HepG2 (cell line): ENCODE results near the gene SKI. TPM values are rescaled to one million over a fixed set of nuclear protein-coding genes. Genes with fewer than 3 reads are reported as not detected.

Experiments used
- ATAC-seq: fragments of 200-7000 bp; cut with Tn5 transposase; 3 replicates; pipeline ENCODE4 v1.9.1; 2020; ENCODE audit warnings: mild to moderate bottlenecking, moderate library complexity
- BruUV-seq: library from RNA; stranded (reverse); fragments of 400-500 nt; replicated peaks from 2 replicates; lab custom pipeline; 2021; lab: Mats Ljungman, UMichigan
- CTCF ChIA-PET: fragments of 300-600 bp; formaldehyde crosslinking; extraction: SDS; loops from one replicate; lab custom pipeline; 2021; ENCODE audit warnings: low total read pairs, inconsistent platforms, low intra/inter-chr PET ratio; lab: Yijun Ruan, JAX
- POLR2A ChIA-PET: fragments of 350-600 bp; sonication (Branson Sonifier 250); formaldehyde crosslinking; loops from one replicate; lab custom pipeline; 2020; ENCODE audit warnings: antibody characterized with exemption, inconsistent platforms; lab: Yijun Ruan, JAX
- DNase-seq: peaks from one replicate; pipeline ENCODE4 v3.0.0-alpha.2; 2015; ENCODE audit warnings: low spot score
- FAIRE-seq: peaks from 3 replicates; lab custom pipeline; 2011; peaks lifted over from hg19 to GRCh38; lab: Jason Lieb, UNC
- H2AFZ ChIP-seq: one replicate; pipeline ENCODE4 v1.6.1; 2011; ENCODE audit warnings: low read length, inconsistent platforms
- H3K27ac ChIP-seq: fragments of 300-600 bp; 3 replicates; pipeline ENCODE4 v1.8.0; 2011; ENCODE audit warnings: mixed run types, mild to moderate bottlenecking, mixed read lengths, low read length, inconsistent platforms; ENCODE audit not compliant: insufficient read depth; ENCODE audit errors: extremely low read length
- H3K27me3 ChIP-seq, 2 experiments: fragments of 200-600 bp in 1 of 2; 2 replicates in 1 of 2; 3 replicates in 1 of 2; pipeline versions ENCODE4 v1.6.0 to v1.8.0; 2011; ENCODE audit warnings: low read length in 2 of 2, mild to moderate bottlenecking in 2 of 2, moderate library complexity in 2 of 2, inconsistent platforms in 1 of 2; ENCODE audit not compliant: insufficient read depth in 2 of 2, control insufficient read depth in 1 of 2
- H3K36me3 ChIP-seq, 2 experiments: fragments of 200-600 bp in 1 of 2; replicated peaks in 1 of 2; 2 replicates in 1 of 2; 3 replicates in 1 of 2; pipeline versions ENCODE4 v1.5.1 to v1.8.0; 2011; ENCODE audit warnings: low read length in 2 of 2, inconsistent platforms in 1 of 2; ENCODE audit not compliant: insufficient read depth in 2 of 2, control insufficient read depth in 1 of 2
- H3K4me1 ChIP-seq: 2 replicates; pipeline ENCODE4 v1.5.1; 2012; ENCODE audit warnings: low read length, inconsistent platforms; ENCODE audit not compliant: insufficient read depth
- H3K4me2 ChIP-seq: 2 replicates; pipeline ENCODE4 v1.6.0; 2011; ENCODE audit warnings: low read depth, low read length, inconsistent platforms
- H3K4me3 ChIP-seq, 3 experiments: fragments of 200-600 bp in 1 of 3; sonication (generic), shearing (Covaris generic) in 1 of 3; replicated peaks in 1 of 3; 2 replicates each; pipeline ENCODE4 v1.5.1; 2011 to 2016; ENCODE audit warnings: low read length in 3 of 3, inconsistent platforms in 2 of 3, low read depth in 2 of 3, mild to moderate bottlenecking in 2 of 3, control low read depth in 1 of 3, mixed read lengths in 1 of 3; ENCODE audit not compliant: insufficient read depth in 1 of 3
- H3K79me2 ChIP-seq: one replicate; pipeline ENCODE4 v1.6.1; 2011; ENCODE audit warnings: low read length, inconsistent platforms; ENCODE audit not compliant: insufficient read depth
- H3K9ac ChIP-seq: 2 replicates; pipeline ENCODE4 v1.6.0; 2011; ENCODE audit warnings: mild to moderate bottlenecking, low read depth, low read length, inconsistent platforms; ENCODE audit not compliant: insufficient read depth
- H3K9me3 ChIP-seq: 2 replicates; pipeline ENCODE4 v1.5.1; 2012; ENCODE audit warnings: mild to moderate bottlenecking, low read length
- H4K20me1 ChIP-seq: 2 replicates; pipeline ENCODE4 v1.6.0; 2011; ENCODE audit warnings: inconsistent platforms, mild to moderate bottlenecking, low read length, moderate library complexity; ENCODE audit not compliant: insufficient read depth
- ESRRA ChIP-seq: sonication (generic); formaldehyde crosslinking; IDR thresholded peaks from 2 replicates; pipeline ENCODE4 v1.5.1; 2020; ENCODE audit warnings: mild to moderate bottlenecking, low read depth, missing genetic modification reagents
- HMGXB3 ChIP-seq: sonication (generic); formaldehyde crosslinking; IDR thresholded peaks from 2 replicates; pipeline ENCODE4 v1.4.0; 2020; ENCODE audit warnings: missing genetic modification reagents, borderline replicate concordance
- JARID2 ChIP-seq: sonication (generic); formaldehyde crosslinking; IDR thresholded peaks from 2 replicates; pipeline ENCODE4 v1.8.1; 2023; ENCODE audit warnings: missing genetic modification reagents, inconsistent platforms; ENCODE audit not compliant: insufficient replicate concordance
- LCORL ChIP-seq, 2 experiments: fragments of 450-650 bp in 1 of 2; sonication (generic) in 1 of 2; formaldehyde crosslinking in 1 of 2; IDR thresholded peaks; 2 replicates each; pipeline versions ENCODE4 v1.5.0 to v1.6.1; 2017 to 2020; ENCODE audit warnings: antibody characterized with exemption in 1 of 2, missing genetic modification reagents in 1 of 2
- MBNL3 ChIP-seq: fragments of 250-450 bp; sonication (Bioruptor Pico); conservative IDR thresholded peaks from 2 replicates; pipeline ENCODE4 v1.8.0; 2022; ENCODE audit warnings: mild to moderate bottlenecking, inconsistent platforms
- NR2F1 ChIP-seq, 2 experiments: fragments of 450-650 bp in 1 of 2; formaldehyde crosslinking in 1 of 2; IDR thresholded peaks; 2 replicates each; pipeline versions ENCODE4 v1.5.0 to v1.6.1; 2016 to 2020; ENCODE audit warnings: mild to moderate bottlenecking in 1 of 2, missing compliant biosample characterization in 1 of 2, missing genetic modification reagents in 1 of 2, moderate library complexity in 1 of 2
- POLR2A ChIP-seq, 2 experiments: IDR thresholded peaks; 2 replicates each; pipeline ENCODE4 v1.6.1; 2011; ENCODE audit warnings: low read depth in 2 of 2, low read length in 2 of 2, mild to moderate bottlenecking in 1 of 2, moderate library complexity in 1 of 2; ENCODE audit not compliant: insufficient read depth in 1 of 2
- YEATS2 ChIP-seq: sonication (generic); formaldehyde crosslinking; IDR thresholded peaks from 2 replicates; pipeline ENCODE4 v1.4.0; 2020; ENCODE audit warnings: missing genetic modification reagents, borderline replicate concordance
- ZNF343 ChIP-seq: sonication (generic); formaldehyde crosslinking; IDR thresholded peaks from 2 replicates; pipeline ENCODE4 v1.4.0; 2020; ENCODE audit warnings: mild to moderate bottlenecking, missing genetic modification reagents
- ZNF496 ChIP-seq: sonication (generic); formaldehyde crosslinking; IDR thresholded peaks from 2 replicates; pipeline ENCODE4 v1.8.1; 2023; ENCODE audit warnings: mild to moderate bottlenecking, moderate library complexity, missing genetic modification reagents; ENCODE audit not compliant: insufficient replicate concordance
- ZNF720 ChIP-seq: sonication (generic); formaldehyde crosslinking; IDR thresholded peaks from 2 replicates; pipeline ENCODE4 v1.4.0; 2020; ENCODE audit warnings: missing genetic modification reagents
- ZNF740 ChIP-seq: sonication (generic); formaldehyde crosslinking; IDR thresholded peaks from 2 replicates; pipeline ENCODE4 v1.4.0; 2020; ENCODE audit warnings: missing genetic modification reagents
- WGBS: methylation state at CpG from one replicate; pipeline ENCODE4 v1.1.6; 2017; ENCODE audit warnings: low lambda C conversion rate; 5-methylcytosine and 5-hydroxymethylcytosine counted together
- in situ Hi-C: cut with HindIII; loops from 2 replicates; pipeline ENCODE4 v1.10.0; 2017; ENCODE audit warnings: low pct_unique_long_range_greater_than_20kb; ENCODE audit not compliant: extremely low pct_ligation_motif_present
- intact Hi-C: fragments of 100-400 bp; cut with micrococcal nuclease; formaldehyde crosslinking; loops from one replicate; pipeline ENCODE4 v1.10.0; 2022; ENCODE audit not compliant: unreplicated experiment
- polyA plus RNA-seq, 8 experiments: library from polyadenylated mRNA; depleted of rRNA in 3 of 8; stranded (reverse) in 7 of 8; unstranded in 1 of 8; fragments of >200 nt; fragmentation: Illumina TruSeq in 4 of 8; extraction: Trizol in 4 of 8; gene quantifications; 2 replicates each; pipeline versions ENCODE4 v1.2.1 to v1.2.3, GENCODE V29; 2011 to 2016; ENCODE audit warnings: low read depth in 4 of 8, missing spikeins in 1 of 8, mixed read lengths in 1 of 8; ENCODE audit not compliant: insufficient read depth in 1 of 8
- total RNA-seq, 5 experiments: library from RNA; depleted of rRNA; stranded (reverse); fragments of >200 nt; fragmentation: Illumina TruSeq; extraction: Trizol; gene quantifications; 2 replicates each; pipeline ENCODE4 v1.2.3, GENCODE V29; 2016; ENCODE audit warnings: low read depth in 1 of 5

SKI gene
- total and polyA plus RNA-seq, 2 of the 13 experiments (the other 11 are each of a cell fraction or from before 2014, with no cell fraction given): 4.7 to 6.9 TPM

DNA sequence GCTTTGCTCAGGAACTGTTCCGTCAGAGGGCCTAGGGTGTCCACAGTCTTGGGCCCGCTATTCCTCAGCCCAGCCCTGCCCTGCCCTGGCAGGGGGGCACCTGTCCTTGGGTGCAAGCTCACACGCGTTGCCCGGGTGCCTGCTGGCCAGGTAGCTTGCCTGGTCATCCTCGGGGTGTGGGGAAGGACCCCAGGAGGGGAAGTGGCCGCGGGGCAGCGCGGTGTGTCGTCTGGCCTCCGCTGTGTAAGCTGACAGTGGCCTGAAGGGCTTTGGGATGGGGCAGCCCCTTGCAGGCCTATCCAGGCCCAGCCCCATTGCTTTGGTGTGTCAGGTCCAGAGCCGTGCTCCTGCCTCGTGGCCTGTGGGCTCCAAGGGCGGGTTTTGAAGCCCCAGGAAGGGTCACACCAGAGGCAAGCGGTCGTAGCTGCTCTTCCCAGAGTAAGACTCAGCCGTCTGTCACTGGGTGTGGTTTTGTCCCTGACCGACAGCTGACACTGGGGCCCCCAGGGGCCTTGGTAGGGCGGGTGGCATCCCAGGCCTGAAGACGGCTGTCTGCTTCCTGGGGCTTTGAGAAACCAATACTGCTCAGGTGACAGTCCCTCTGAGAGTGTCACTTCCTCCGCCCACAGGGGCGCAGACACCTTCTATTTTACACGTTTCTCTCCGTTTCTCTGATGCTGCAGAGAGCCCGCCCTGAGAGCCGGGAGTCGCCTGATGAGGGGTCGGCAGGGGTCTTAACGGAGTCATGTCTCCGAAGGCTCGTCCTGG lies 72.1 kb downstream of the SKI start:
- no TSS peak for BruUV-seq
- ChIA-PET CTCF (no interaction called here), POLR2A (no interaction called here)
- Histone ChIP-seq H3K27me3 (no peaks in the 10 kb centered on the region), H3K4me1 (no peaks in the 10 kb centered on the region), H3K4me2 (no peak overlapping the region), H4K20me1 (peaks cover 48% of the 10 kb centered on the region), H2AFZ (no peak overlapping the region), H3K36me3 (peaks cover 16 to 30% of the 10 kb centered on the region in 2 experiments; a peak in 4 of 5 replicates), H3K79me2 (peaks cover 58% of the 10 kb centered on the region), H3K9ac (no peak overlapping the region), H3K4me3 (no peak overlapping the region), H3K9me3 (no peaks in the 10 kb centered on the region), H3K27ac (no peak overlapping the region)
- TF ChIP-seq MBNL3: no peak
- TF ChIP-seq NR2F1 (CRISPR knock-in tag; IDR thresholded peaks at IDR 0.05): no peak
- TF ChIP-seq ZNF720 (CRISPR knock-in tag): no peak
- no peak for TF ChIP-seq YEATS2 (CRISPR knock-in tag)
- TF ChIP-seq ZNF343 (CRISPR knock-in tag): no peak
- no peak for TF ChIP-seq HMGXB3 (CRISPR knock-in tag)
- no peak for TF ChIP-seq POLR2A (IDR thresholded peaks at IDR 0.05; ENCODE audit: insufficient read depth in 1 of 2, low read depth in 2 of 2, low read length in 2 of 2)
- TF ChIP-seq ZNF496 (CRISPR knock-in tag): no peak
- no peak for TF ChIP-seq ESRRA (CRISPR knock-in tag)
- TF ChIP-seq LCORL (IDR thresholded peaks at IDR 0.05): no peak
- TF ChIP-seq LCORL (CRISPR knock-in tag; IDR thresholded peaks at IDR 0.05): no peak
- no peak for TF ChIP-seq JARID2 (CRISPR knock-in tag)
- no peak for TF ChIP-seq ZNF740 (CRISPR knock-in tag)
- 93% methylated on average over 19 of the region's 32 CpGs for WGBS
- DNase-seq (no peak), FAIRE-seq (no peak), ATAC-seq (no peak)
- in situ Hi-C loops: no loop called here
- intact Hi-C loops: no loop called here
